Measurements from ENCODE around the gene GPC3.
"Not testable (repeated sequence)": the region's sequence is repeated elsewhere in the genome, so short reads cannot be mapped to it uniquely, and the experiment has no call there.

GPC3 gene

GRCh38 chrX:133745349-133745748 lies 240.0 kb downstream of the GPC3 start:
- no peak; the same call in 1 of the 2 replicates for TF ChIP-seq CTCF (conservative IDR thresholded peaks at IDR 0.05)
- no peak for TF ChIP-seq ZFX (IDR thresholded peaks at IDR 0.05)
- no peak overlapping the region for H3K27ac ChIP-seq

GRCh38 chrX:133742602-133743305 lies 242.6 kb downstream of the GPC3 start:
- TF ChIP-seq CTCF (conservative IDR thresholded peaks at IDR 0.05) (no peak), ZFX (IDR thresholded peaks at IDR 0.05) (no peak)
- no peak overlapping the region for H3K27ac ChIP-seq

- no peak for TF ChIP-seq CTCF (conservative IDR thresholded peaks at IDR 0.05)
- no peak for TF ChIP-seq ZFX (IDR thresholded peaks at IDR 0.05)
- no peak overlapping the region for H3K27ac ChIP-seq
Measured at GRCh38 chrX:133741303-133741702, 244.1 kb downstream of the GPC3 start.

GRCh38 chrX:133726642-133727041 lies 258.8 kb downstream of the GPC3 start:
- peak overlapping the region; percentile 45; the same call in 1 of the 2 replicates for H3K27ac ChIP-seq
- TF ChIP-seq CTCF (conservative IDR thresholded peaks at IDR 0.05) (no peak), ZFX (IDR thresholded peaks at IDR 0.05) (no peak)

- no peak for TF ChIP-seq ZFX (IDR thresholded peaks at IDR 0.05)
- no peak for TF ChIP-seq CTCF (conservative IDR thresholded peaks at IDR 0.05)
- peak overlapping the region; percentile 45; the same call in 1 of the 2 replicates for H3K27ac ChIP-seq
Measured at GRCh38 chrX:133726211-133726630, 259.2 kb downstream of the GPC3 start.

- H3K27ac ChIP-seq: no peak overlapping the region
- no peak for TF ChIP-seq ZFX (IDR thresholded peaks at IDR 0.05)
- no peak for TF ChIP-seq CTCF (conservative IDR thresholded peaks at IDR 0.05)
Measured at GRCh38 chrX:133723930-133724329, 261.5 kb downstream of the GPC3 start.

- no peak overlapping the region for H3K27ac ChIP-seq
- TF ChIP-seq ZFX (IDR thresholded peaks at IDR 0.05): no peak
- no peak for TF ChIP-seq CTCF (conservative IDR thresholded peaks at IDR 0.05)
Measured at GRCh38 chrX:133722756-133723155, 262.6 kb downstream of the GPC3 start.

- H3K27ac ChIP-seq: not testable (repeated sequence)
Measured at GRCh38 chrX:133720269-133720668, 265.1 kb downstream of the GPC3 start.

All from C4-2B (cell line).